Naive thymus-derived CD4-positive, alpha-beta T cell (primary cell): Measurements from ENCODE around the gene LAPTM4A. TPM values are rescaled to one million over a fixed set of nuclear protein-coding genes. Genes with fewer than 3 reads are reported as not detected.

ENCODE experiments used
- ATAC-seq: fragments of 150-1000 bp; cut with Tn5 transposase; 2 replicates; pipeline ENCODE4 v1.10.0; 2021; ENCODE audit warnings: mild to moderate bottlenecking, moderate library complexity
- CTCF ChIA-PET: fragments of 350-600 bp; sonication (Branson Sonifier 250); formaldehyde crosslinking; loops from one replicate; lab custom pipeline; 2021; ENCODE audit warnings: antibody characterized with exemption; lab: Charles Lee
- POLR2A ChIA-PET: fragments of 350-600 bp; sonication (Branson Sonifier 250); formaldehyde crosslinking; loops from one replicate; lab custom pipeline; 2021; ENCODE audit warnings: antibody characterized with exemption, inconsistent platforms; lab: Charles Lee
- DNase-seq, 9 donors: peaks; one replicate each; pipeline versions ENCODE4 v3.0.0 to v3.0.0-alpha.2; 2020 to 2022; ENCODE audit warnings: mixed read lengths in 1 of 9
- H3K27ac ChIP-seq: one replicate; pipeline ENCODE4 v1.7.0; 2013; ENCODE audit warnings: mild to moderate bottlenecking, low read depth, low read length, moderate library complexity
- H3K27me3 ChIP-seq, 2 donors: one replicate each; pipeline ENCODE4 v1.7.0; 2013; ENCODE audit warnings: low read length in 2 of 2, mild to moderate bottlenecking in 2 of 2, moderate library complexity in 2 of 2; ENCODE audit not compliant: control insufficient read depth in 2 of 2, insufficient read depth in 2 of 2
- H3K36me3 ChIP-seq, 3 experiments: 1 replicate in 2 of 3; 2 replicates in 1 of 3; pipeline ENCODE4 v1.7.0; 2013; ENCODE audit warnings: low read length in 3 of 3, mild to moderate bottlenecking in 3 of 3, moderate library complexity in 1 of 3; ENCODE audit not compliant: insufficient read depth in 3 of 3, control insufficient read depth in 2 of 3
- H3K4me1 ChIP-seq, 2 donors: one replicate each; pipeline ENCODE4 v1.7.0; 2013; ENCODE audit warnings: low read length in 2 of 2, mild to moderate bottlenecking in 2 of 2, moderate library complexity in 1 of 2; ENCODE audit not compliant: control insufficient read depth in 2 of 2, insufficient read depth in 2 of 2
- H3K4me3 ChIP-seq: 2 replicates; pipeline ENCODE4 v1.7.0; 2013; ENCODE audit warnings: mild to moderate bottlenecking, low read length
- H3K9me3 ChIP-seq, 3 experiments: 1 replicate in 2 of 3; 2 replicates in 1 of 3; pipeline ENCODE4 v1.7.0; 2013; ENCODE audit warnings: low read length in 3 of 3; ENCODE audit not compliant: control insufficient read depth in 2 of 3
- H3K27ac Mint-ChIP-seq, 9 donors: one replicate each; pipeline ENCODE4 v1.8.0; 2020 to 2022; ENCODE audit warnings: mixed read lengths in 9 of 9, mild to moderate bottlenecking in 8 of 9, moderate library complexity in 5 of 9, inconsistent platforms in 2 of 9
- H3K27me3 Mint-ChIP-seq, 5 donors: one replicate each; pipeline ENCODE4 v1.8.0; 2021 to 2022; ENCODE audit warnings: mixed read lengths in 5 of 5, mild to moderate bottlenecking in 1 of 5
- H3K36me3 Mint-ChIP-seq, 5 donors: one replicate each; pipeline ENCODE4 v1.8.0; 2020 to 2022; ENCODE audit warnings: mixed read lengths in 5 of 5, mild to moderate bottlenecking in 3 of 5, inconsistent platforms in 1 of 5
- H3K4me1 Mint-ChIP-seq, 7 donors: one replicate each; pipeline ENCODE4 v1.8.0; 2020 to 2022; ENCODE audit warnings: mixed read lengths in 7 of 7, mild to moderate bottlenecking in 3 of 7, inconsistent platforms in 1 of 7
- H3K4me3 Mint-ChIP-seq, 10 donors: one replicate each; pipeline ENCODE4 v1.8.0; 2020 to 2022; ENCODE audit warnings: mild to moderate bottlenecking in 10 of 10, mixed read lengths in 10 of 10, moderate library complexity in 6 of 10, inconsistent platforms in 2 of 10
- H3K9me3 Mint-ChIP-seq, 11 donors: one replicate each; pipeline ENCODE4 v1.8.0; 2020 to 2022; ENCODE audit warnings: mixed read lengths in 11 of 11, mild to moderate bottlenecking in 4 of 11, inconsistent platforms in 1 of 11, moderate library complexity in 1 of 11
- intact Hi-C, 2 donors: fragments of 100-400 bp; cut with micrococcal nuclease; formaldehyde crosslinking; loops; one replicate each; pipeline ENCODE4 v1.15.1; 2023
- polyA plus RNA-seq, 2 donors: library from polyadenylated mRNA; unstranded; fragments of 300-500 nt; fragmentation: Illumina TruSeq; gene quantifications; one replicate each; pipeline ENCODE4 v1.2.3, GENCODE V29; 2021
- total RNA-seq, 6 experiments: library from RNA in 5 of 6; stranded (reverse) in 5 of 6; gene quantifications; 1 replicate in 5 of 6; 2 replicates in 1 of 6; pipeline ENCODE4 v1.2.3 and lab custom pipeline; 2021 to 2026

The LAPTM4A gene
- total and polyA plus RNA-seq, 7 experiments from 2014 or later = 32.3 to 106 (median 49.8) TPM

DNA sequence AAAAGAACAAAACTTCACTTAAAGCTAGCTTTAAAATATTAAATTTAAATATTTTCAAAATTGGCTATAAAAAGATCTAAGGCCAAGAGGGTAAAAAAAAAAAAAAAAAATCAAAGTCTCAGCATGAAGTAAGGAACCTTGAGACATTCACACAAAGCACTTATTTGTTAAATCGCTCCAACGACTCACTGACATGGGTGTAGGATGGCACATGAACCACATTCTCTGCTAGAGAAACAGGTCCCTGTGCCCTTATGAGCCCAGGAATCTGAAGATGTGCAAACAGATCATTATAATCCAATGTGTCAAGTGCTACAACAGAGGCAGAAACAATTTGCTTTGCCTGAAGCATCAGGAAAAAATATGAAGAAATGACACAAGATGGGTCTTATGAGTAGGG lies 13.8 kb downstream of the LAPTM4A start:
- peak overlapping the region in 1 of 9 donors; percentile 27 for H3K27ac Mint-ChIP-seq
- no peak for DNase-seq
- H3K27me3 Mint-ChIP-seq = no peaks in the 10 kb centered on the region
- ChIA-PET CTCF (no interaction called here), POLR2A (interaction anchor here (0.6 kb wide), 1 partner anchor 767 kb away, joined by 4 read pairs; no protein-coding TSS in a partner anchor)
- H3K36me3 Mint-ChIP-seq = peaks cover 15 to 65% (median 61%) of the 10 kb centered on the region in 5 donors
- no peak for ATAC-seq
- H3K4me1 Mint-ChIP-seq = peaks cover 6 to 25% (median 11%) of the 10 kb centered on the region in 7 donors
- Histone ChIP-seq H3K36me3 (peaks cover 9 to 86% (median 40%) of the 10 kb centered on the region in 3 experiments), H3K27ac (no peak overlapping the region), H3K9me3 (no peaks in the 10 kb centered on the region), H3K27me3 (no peaks in the 10 kb centered on the region), H3K4me1 (no peaks in the 10 kb centered on the region), H3K4me3 (no peak overlapping the region)
- intact Hi-C loops = no loop called here
- no peaks in the 10 kb centered on the region for H3K9me3 Mint-ChIP-seq
- H3K4me3 Mint-ChIP-seq = no peak overlapping the region

DNA sequence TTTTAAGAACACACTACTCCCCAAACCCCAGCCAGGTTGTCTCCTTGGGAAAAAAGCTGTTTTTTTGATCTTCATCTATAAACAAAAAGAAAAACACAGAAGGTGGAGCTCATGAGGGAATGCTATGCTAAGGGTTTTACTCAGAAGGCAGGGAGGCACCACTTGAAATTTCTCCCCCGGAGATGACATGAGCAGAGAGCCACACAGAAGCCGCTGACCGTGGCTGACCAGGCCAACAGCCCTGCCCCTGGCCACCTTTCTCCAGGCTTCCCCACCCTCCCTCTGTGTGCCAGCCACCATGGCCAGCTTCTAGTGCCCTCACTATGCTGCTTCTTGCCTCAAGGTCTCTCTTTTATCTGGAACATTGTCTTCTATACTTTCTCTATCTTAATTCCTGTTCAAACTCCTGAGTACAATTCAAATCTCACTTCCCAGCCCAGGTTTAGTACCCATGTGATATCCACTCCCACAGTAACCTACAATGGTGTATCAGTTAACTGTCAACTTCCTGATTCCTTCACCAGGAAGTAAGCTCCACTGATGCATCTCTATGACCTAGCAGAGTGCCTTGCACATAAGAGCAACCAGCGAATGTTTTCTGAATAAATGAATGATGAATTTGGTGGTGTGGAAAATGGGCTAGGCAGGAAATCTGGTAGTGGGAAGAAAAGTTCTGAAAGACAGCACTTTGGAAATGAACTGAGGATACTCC lies 15.3 kb downstream of the LAPTM4A start:
- H3K36me3 ChIP-seq = peaks cover 9 to 93% (median 43%) of the 10 kb centered on the region in 3 experiments
- DNase-seq = no peak
- intact Hi-C loops = no loop called here
- no peaks in the 10 kb centered on the region for H3K9me3 ChIP-seq
- ChIA-PET CTCF (no interaction called here), POLR2A (no interaction called here)
- peaks cover 0 to 17% (median 6%) of the 10 kb centered on the region in 7 donors for H3K4me1 Mint-ChIP-seq
- no peaks in the 10 kb centered on the region for H3K9me3 Mint-ChIP-seq
- H3K36me3 Mint-ChIP-seq = peaks cover 22 to 81% (median 76%) of the 10 kb centered on the region in 5 donors
- ATAC-seq = peak; percentile 44
- H3K4me1 ChIP-seq = no peaks in the 10 kb centered on the region
- no peak overlapping the region for H3K4me3 Mint-ChIP-seq
- no peaks in the 10 kb centered on the region for H3K27me3 Mint-ChIP-seq
- H3K27ac Mint-ChIP-seq = peak overlapping the region in 6 of 9 donors; percentile 1 to 59 (median 44)
- H3K4me3 ChIP-seq = no peak overlapping the region
- no peak overlapping the region for H3K27ac ChIP-seq
- no peaks in the 10 kb centered on the region for H3K27me3 ChIP-seq

DNA sequence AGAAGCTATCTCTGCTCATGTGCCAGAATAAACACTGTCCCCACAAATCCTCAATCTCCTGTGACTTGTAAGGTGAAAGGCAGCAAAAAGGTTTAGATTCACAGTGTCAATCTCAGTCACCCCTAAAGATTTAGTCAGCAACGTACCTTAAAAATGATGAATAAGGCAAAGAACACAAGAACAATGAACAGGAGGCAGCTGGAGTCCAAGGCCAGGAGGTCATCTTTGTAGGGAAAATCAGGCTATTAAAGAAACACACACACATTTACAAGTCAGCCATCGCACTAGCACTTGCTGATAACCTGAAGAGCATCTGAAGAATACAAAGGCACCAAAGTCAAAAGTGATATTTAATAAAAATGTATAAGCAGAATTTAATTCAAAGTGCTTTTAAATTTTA lies 16.6 kb downstream of the LAPTM4A start:
- no peaks in the 10 kb centered on the region for H3K27me3 ChIP-seq
- no peaks in the 10 kb centered on the region for H3K9me3 ChIP-seq
- Mint-ChIP-seq H3K36me3 (peaks cover 32 to 82% (median 78%) of the 10 kb centered on the region in 5 donors), H3K27me3 (no peaks in the 10 kb centered on the region), H3K27ac (peak overlapping the region in 1 of 9 donors; percentile 3), H3K9me3 (peaks cover 0 to 6% (median under 1%) of the 10 kb centered on the region in 11 donors), H3K4me3 (no peak overlapping the region), H3K4me1 (peaks cover 0 to 17% (median 6%) of the 10 kb centered on the region in 7 donors)
- H3K27ac ChIP-seq = no peak overlapping the region
- no peak for DNase-seq
- no peak overlapping the region for H3K4me3 ChIP-seq
- intact Hi-C loops = no loop called here
- CTCF ChIA-PET = no interaction called here
- no peak for ATAC-seq
- H3K36me3 ChIP-seq = peaks cover 9 to 91% (median 43%) of the 10 kb centered on the region in 3 experiments
- no peaks in the 10 kb centered on the region for H3K4me1 ChIP-seq
- POLR2A ChIA-PET = interaction anchor here (0.6 kb wide), 1 partner anchor 13 kb away, joined by 3 read pairs; no protein-coding TSS in a partner anchor

DNA sequence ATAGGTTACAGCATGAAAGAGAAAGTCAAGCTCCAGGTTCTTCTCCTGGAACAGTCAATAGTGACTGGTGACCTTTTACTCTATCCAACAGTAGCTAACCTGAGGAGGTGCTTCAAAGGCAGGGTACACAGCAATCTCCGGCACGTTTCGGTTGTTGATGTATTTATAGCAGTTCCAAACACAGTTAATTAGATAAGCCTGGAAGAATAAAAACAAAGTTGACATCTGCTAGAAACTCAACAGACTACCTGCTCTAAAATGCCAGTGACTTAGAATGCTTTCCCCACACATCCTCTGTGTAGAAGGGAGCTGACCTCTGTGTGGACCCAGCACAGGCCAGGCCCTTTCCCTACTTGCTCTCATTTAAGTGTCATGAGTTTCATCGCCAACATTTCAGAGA lies 17.2 kb downstream of the LAPTM4A start:
- H3K4me1 ChIP-seq = no peaks in the 10 kb centered on the region
- intact Hi-C loops = no loop called here
- ATAC-seq = no peak
- no peaks in the 10 kb centered on the region for H3K27me3 ChIP-seq
- H3K4me3 Mint-ChIP-seq = no peak overlapping the region
- peaks cover 9 to 87% (median 41%) of the 10 kb centered on the region in 3 experiments for H3K36me3 ChIP-seq
- no peak for DNase-seq
- H3K27ac ChIP-seq = no peak overlapping the region
- H3K27me3 Mint-ChIP-seq = no peaks in the 10 kb centered on the region
- H3K4me1 Mint-ChIP-seq = peaks cover 0 to 17% (median 6%) of the 10 kb centered on the region in 7 donors
- H3K4me3 ChIP-seq = no peak overlapping the region
- peaks cover 39 to 88% (median 84%) of the 10 kb centered on the region in 5 donors for H3K36me3 Mint-ChIP-seq
- no peak overlapping the region for H3K27ac Mint-ChIP-seq
- H3K9me3 Mint-ChIP-seq = peaks cover 0 to 12% (median 2%) of the 10 kb centered on the region in 11 donors
- no peaks in the 10 kb centered on the region for H3K9me3 ChIP-seq
- ChIA-PET POLR2A (interaction anchor here (0.6 kb wide), 1 partner anchor 17 kb away, joined by 5 read pairs; no protein-coding TSS in a partner anchor), CTCF (no interaction called here)

DNA sequence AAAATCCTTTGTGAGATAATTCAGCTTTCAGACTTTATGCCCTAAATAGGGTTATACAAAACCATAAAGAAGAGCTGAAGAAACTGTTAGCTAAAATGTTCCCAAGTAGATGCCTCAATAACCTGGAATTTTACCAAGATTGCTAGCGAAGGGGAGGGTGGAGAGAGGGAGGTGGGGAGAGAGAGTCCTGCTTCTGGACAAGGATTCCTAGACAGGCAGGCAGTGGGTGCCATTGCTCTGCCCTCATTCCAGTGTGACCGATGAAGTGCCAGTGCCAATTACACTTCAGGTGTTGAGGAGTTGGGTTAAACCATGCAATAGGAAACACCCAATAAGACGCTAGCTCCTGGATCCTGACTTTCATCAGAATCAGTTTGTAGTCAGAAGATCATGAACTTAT lies 18.1 kb downstream of the LAPTM4A start:
- peaks cover 0 to 19% (median 2%) of the 10 kb centered on the region in 11 donors for H3K9me3 Mint-ChIP-seq
- ATAC-seq (no peak), DNase-seq (no peak)
- no peaks in the 10 kb centered on the region for H3K27me3 ChIP-seq
- CTCF ChIA-PET = no interaction called here
- H3K4me1 ChIP-seq = no peaks in the 10 kb centered on the region
- no peak overlapping the region for H3K4me3 ChIP-seq
- H3K36me3 Mint-ChIP-seq = peaks cover 47 to 94% (median 87%) of the 10 kb centered on the region in 5 donors
- no peaks in the 10 kb centered on the region for H3K27me3 Mint-ChIP-seq
- H3K36me3 ChIP-seq = peaks cover 9 to 87% (median 39%) of the 10 kb centered on the region in 3 experiments
- no peaks in the 10 kb centered on the region for H3K9me3 ChIP-seq
- intact Hi-C loops = no loop called here
- H3K4me3 Mint-ChIP-seq = no peak overlapping the region
- no peak overlapping the region for H3K27ac ChIP-seq
- H3K27ac Mint-ChIP-seq = no peak overlapping the region
- POLR2A ChIA-PET = no interaction called here
- peaks cover 0 to 17% (median 6%) of the 10 kb centered on the region in 7 donors for H3K4me1 Mint-ChIP-seq

DNA sequence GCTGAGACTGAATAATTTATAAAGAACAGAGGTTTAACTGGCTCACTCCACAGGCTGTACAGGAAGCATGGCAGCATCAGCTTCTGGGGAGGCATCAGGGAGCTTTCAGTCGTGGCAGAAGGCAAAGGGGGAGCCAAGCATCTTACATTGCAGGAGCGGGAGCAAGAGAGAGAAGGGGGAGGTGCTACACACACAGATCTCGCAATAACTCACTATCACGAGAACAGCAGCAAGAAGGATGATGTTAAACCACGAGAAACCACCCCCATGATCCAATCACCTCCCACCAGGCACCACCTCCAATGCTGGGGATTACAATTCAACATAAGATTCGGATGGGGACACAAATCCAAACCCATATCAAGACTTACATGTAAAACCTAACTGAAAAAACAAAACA lies 21.2 kb downstream of the LAPTM4A start:
- H3K27me3 Mint-ChIP-seq = no peaks in the 10 kb centered on the region
- no peak overlapping the region for H3K4me3 Mint-ChIP-seq
- intact Hi-C loops = no loop called here
- Histone ChIP-seq H3K27me3 (no peaks in the 10 kb centered on the region), H3K9me3 (no peaks in the 10 kb centered on the region), H3K4me3 (no peak overlapping the region), H3K27ac (no peak overlapping the region), H3K36me3 (peaks cover 0 to 65% (median 26%) of the 10 kb centered on the region in 3 experiments), H3K4me1 (no peaks in the 10 kb centered on the region)
- no peak overlapping the region for H3K27ac Mint-ChIP-seq
- ChIA-PET POLR2A (no interaction called here), CTCF (no interaction called here)
- peaks cover 0 to 20% (median 2%) of the 10 kb centered on the region in 11 donors for H3K9me3 Mint-ChIP-seq
- ATAC-seq = no peak
- H3K4me1 Mint-ChIP-seq = no peaks in the 10 kb centered on the region
- H3K36me3 Mint-ChIP-seq = peaks cover 39 to 77% (median 72%) of the 10 kb centered on the region in 5 donors
- no peak for DNase-seq
